SW480 (cell line): ENCODE measurements around the gene CTNND1.
"Not testable (repeated sequence)": the region's sequence is repeated elsewhere in the genome, so short reads cannot be mapped to it uniquely, and the experiment has no call there.

Source experiments
- DNase-seq: peaks from one replicate; pipeline ENCODE4 v3.0.0-alpha.2; 2016; ENCODE audit warnings: low spot score

Gene CTNND1

DNA sequence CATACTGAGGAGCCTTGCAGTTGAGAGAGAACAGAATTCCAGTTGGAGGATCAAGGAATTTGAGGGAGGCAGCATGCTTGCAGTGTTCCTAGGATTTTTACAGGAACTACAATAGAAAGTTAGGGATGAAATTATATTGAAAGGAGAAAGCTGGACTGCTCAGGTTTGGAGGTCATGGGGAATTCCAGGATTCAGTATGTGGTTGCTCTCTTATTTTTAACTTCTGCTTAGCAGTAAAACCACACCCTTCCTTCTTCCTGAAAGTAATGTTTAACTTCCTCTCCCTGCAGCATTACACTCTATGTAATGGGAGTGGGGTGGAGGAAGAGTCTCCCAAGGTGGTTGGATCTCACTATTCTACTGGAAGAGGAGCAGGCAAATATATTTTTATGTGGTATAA, 31.3 kb downstream of the CTNND1 start:
- DNase-seq, result peak; percentile 35

DNA sequence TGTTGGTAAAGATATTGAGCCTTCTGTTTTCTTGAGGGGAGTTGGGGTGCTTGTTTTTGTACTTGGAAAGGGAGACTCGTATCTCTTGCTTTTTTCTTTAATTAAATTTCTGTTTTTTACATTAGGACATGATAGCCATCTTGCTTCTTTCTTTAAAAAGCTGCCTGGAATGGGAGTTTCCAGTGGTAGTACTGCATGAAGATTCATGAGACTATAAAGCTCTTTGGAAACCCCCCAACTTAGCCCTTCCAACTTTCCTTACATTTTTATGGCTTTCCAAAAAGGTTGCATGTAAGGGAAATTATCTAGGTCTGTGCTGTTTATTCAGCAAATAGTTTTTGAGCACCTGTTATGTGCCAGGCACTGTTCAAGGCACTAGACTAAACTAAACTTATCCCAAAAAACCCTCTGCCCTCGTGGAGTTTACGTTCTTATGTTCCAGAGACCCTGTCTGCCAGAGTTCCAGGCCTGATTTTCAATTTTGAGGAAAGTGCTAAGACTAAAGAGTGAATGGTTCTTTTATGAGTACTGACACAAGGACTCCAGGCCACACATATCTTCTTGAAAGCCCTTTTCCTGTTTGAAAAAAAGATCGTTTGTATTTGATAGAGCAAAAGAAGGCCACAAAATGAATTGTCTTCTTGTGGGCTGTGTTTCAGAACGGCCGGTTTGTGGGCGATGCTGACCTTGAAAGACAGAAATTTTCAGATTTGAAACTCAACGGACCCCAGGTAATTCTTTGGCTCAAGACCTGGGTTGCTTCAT, 31.9 kb downstream of the CTNND1 start:
- DNase-seq, result no peak

DNA sequence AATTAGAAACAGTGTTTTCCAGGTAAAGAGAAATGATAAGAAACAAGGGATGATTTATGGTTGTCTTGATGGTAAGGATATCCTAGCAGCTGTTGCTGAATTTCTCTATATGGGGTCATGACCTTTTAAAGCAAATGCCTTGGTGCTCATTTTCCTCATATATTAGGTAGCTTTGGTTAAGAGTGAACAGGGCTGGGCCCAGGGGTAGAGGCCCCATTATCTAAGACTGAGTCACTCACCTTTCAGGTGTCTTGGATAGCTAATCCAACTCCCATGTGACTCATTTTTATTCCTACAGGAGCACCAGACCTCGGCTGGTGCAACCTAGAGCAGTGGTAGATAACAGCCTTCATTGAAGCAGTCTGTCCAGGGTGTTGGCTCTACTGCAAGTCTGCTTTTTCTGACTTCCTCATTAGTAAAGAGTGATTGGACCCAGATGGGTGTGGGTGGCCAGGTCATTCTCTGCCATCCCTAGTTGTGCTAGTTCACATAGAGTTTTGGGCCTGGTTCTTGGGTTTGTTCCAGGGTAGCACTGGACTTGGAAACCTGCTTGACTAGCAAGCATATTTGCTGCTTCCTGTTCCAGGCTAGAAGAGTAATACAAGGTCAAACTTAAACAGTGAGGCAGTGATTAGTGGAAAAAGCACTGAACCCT, 37.4 kb downstream of the CTNND1 start:
- peak; percentile 77 for DNase-seq

DNA sequence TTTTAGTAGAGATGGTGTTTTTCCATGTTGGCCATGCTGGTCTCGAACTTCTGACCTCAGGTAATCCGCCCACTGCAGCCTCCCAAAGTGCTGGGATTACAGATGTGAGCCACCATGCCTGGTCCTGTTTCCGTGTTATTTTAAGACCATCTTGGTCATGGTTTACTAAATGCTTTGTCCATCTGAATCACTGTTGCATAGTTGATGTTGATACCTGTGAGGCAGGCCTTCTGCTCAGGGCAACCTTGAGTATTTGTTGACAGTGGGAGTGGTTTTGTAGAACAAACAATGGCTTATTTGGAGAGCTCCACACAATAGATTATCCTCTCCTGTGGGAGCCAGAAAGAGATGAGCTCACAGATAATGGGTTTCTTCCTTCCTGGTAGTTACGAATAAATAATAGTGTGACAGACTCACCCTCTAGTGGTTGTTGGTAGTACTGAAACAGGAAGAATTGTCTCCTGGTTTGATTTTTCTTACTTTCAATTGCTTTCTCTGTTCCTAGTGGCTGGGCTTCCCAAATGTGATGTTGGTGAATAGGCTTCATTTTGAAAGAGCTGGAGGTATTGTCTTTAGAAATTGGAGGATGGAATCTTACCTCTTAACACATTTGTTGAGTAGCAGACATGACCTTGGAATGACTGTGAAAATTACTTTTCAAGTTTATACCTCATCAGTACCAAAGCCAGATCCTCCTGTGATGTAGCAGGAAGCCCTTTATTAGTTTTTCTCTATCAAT, 39.0 kb downstream of the CTNND1 start:
- peak; percentile 95 for DNase-seq

DNA sequence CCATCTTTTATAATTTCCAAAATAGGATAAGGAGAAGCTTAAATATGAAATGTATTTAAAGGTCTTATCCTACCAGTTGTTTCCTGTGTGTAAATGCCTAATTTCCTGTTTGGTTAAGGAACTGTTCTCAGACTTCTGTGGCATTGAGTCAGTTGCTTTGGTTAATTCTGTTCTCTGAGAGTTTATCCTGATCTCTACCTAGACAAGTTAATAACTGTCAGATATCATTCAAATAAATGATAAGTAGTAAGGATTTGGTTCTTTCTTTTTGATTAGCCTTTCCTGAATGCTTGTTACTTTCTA, 39.5 kb downstream of the CTNND1 start:
- DNase-seq, result no peak

DNA sequence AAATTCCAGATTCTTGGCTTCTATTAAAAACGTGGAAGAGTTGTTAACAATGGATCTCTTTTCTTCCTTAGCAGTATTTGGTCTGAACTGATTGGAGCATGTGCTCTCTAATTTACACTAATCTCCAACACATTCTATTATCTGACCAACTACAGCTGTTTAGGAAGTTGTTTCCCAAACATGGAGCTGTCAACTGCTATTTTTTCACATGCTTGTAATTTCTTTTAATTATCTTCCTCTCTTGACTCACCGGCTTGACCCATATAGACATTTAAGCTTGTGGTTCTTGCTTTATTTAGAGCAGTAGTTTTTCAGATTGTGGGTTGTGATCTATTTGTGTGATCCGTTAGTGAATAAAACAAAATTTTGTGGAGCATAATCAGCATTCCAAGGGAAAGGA, 40.8 kb downstream of the CTNND1 start:
- no peak for DNase-seq

DNA sequence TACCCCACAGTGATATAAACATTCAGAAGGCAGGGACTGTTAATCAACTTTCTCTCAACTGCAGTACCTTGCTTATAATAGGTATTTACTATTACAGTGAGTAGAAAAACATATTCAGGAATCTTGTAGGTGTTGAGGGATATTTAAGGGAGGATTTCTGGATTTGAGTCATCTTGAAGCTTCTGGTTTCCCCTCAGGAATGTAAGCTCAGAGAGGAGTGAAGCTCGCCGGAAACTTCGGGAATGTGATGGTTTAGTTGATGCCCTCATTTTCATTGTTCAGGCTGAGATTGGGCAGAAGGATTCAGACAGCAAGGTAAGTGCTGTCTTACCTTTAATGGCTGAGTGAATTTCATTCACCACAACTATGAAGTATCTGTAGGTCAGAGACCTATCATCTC, 42.9 kb downstream of the CTNND1 start:
- no peak for DNase-seq

DNA sequence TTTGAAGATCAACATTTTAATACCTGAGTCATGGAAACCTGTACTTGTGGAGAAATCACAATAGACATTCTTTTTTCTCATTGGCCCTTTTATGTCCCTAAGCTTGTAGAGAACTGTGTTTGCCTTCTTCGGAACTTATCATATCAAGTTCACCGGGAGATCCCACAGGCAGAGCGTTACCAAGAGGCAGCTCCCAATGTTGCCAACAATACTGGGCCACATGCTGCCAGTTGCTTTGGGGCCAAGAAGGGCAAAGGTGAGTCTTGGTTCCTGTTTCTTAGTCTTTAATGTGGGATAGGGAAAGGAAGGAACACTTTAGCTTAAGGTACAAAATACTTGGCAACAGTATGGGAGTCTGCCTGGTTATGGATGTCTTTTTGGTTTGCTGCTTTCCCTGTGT, 44.2 kb downstream of the CTNND1 start:
- DNase-seq, result no peak

DNA sequence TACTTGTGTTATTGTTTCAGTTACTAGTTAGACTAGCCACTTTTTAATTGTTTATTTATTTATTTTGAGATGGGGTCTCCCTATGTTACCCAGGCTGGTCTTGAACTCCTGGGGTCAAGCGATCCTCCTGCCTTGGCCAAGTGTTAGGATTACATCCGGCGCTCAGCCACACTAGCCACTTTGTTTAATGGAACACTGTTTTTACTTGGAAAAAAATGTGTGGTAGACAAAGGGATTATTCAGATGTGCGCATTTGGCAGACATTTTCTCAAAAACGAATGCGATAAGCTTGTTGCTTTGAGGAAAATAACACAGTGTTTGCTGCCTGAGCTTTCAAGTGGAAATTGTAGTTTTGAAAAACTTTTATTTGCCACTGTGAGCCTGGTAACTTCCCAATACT, 51.0 kb downstream of the CTNND1 start:
- no peak for DNase-seq

DNA sequence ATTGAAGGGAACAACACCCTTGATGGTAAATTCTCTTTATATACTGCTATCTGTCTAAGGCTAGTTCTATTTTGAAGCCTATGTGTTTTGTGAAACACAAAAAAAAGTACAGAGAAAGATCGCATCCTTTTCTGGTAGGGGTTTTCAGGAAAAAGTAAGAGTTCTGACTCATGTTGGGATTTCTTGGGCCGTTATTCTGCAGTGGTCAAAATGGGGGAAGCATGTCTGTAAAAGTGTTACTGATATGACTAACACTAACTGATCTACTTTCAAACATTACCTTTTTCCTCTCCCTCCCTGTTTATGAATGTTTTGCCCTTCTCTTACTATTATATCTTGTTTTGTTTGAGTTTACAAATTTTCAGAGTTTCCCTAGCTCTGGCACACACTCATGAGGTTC, 53.9 kb downstream of the CTNND1 start:
- DNase-seq, result no peak

DNA sequence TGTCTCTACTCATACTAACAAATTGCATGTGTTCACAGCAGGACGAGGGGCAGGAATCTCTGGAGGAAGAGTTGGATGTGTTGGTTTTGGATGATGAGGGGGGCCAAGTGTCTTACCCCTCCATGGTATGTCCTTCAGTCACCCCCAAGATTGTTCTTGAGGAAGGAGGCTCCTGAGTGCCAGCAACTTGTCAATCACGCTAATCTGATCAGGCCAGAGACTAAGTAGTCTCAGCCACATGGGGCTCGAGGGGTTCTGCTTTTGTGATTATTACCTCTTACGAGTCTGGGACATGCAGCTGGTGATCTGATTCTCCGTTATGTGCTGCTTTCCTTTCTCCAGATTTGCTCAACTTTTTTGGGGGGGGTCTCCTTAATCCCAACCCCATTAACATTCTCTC, 54.3 kb downstream of the CTNND1 start:
- DNase-seq, result no peak

DNA sequence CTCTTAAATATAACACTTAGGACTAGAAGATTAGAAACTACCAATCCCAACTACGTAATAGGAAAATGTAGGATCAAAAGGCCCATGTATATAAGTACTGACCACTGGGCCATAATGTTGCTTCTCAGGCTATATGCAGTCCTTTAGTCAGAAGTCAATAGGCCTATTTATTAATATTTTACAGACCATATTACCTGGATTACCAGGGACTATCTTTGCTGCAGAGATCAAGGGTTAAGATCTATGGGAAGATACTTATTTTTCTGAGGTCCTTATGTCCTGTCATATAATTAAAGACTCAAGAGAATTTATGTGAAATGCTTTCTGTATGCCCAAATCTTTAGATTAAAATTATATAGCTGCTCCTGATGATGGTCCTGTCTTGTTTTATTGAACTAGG, 57.2 kb downstream of the CTNND1 start:
- DNase-seq, result no peak

DNA sequence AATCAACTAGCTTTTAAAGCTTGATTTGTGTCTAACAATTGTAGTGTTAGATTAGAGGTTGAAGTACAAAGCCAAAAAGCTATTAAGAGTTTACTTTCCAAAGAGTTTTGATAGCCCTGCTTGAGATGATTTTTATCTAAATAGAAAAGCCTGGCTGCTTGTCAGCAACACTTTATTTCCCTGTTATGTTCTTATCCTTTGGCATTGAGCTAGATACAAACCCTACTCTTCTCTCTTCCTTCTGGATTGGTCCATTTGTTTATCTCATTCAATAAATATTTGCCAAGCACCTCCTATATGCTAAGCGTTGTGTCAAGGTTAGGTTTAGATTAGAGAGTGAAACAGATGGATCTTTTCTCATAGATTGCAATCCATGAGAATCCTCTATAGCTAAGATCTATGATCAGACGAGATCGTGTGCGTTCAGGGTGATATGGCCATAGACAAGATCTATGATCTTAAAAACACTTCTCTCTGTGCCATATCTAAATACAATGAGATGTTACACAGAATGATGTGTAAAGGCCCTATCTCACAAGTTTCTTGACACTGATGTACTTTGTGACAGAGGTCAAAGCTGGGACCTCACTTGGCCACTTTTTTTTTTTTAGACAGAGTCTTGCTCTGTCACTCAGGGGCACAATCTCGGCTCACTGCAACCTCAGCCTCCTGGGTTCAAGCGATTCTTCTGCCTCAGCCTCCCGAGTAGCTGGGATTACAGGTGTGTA, 57.8 kb downstream of the CTNND1 start:
- DNase-seq, result no peak

DNA sequence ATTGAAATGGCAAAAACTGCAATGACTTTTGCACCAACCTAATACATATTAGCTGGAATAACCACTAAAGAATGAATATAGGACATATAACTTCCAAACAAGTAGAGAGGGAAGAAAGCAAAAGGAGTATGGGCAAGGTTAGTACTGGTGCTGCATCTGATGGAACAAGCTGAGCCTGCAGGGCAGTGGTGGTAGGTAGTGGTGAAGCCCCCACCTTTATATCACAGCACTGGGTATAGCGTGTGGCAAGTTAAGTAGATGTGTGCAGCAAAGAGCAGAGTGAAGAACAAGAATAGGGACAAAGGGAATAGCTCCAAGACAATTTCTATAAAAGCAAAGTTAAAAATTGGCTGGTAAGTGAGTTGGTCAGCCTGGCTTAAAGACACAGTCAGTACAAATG, 62.3 kb downstream of the CTNND1 start:
- DNase-seq, result no peak

DNA sequence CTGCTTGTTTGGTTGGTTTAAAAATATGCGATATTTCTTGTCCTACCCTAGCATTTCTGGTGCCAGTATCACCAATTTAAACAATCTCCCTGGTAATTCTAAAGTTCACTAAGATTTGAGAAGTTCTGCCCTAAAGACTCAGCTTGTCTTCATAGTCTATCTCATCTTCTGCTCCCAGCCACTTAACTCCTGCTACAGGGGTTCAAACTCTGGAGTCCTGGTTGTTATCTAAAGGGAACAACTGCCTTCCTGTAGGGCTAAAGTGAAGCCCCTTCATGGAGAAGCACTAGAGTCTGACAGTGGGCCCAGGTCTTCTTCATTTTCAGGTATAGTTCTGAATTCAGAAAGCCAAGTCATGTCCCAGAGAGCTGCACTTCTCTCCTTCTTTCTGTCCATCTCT, 73.2 kb downstream of the CTNND1 start:
- DNase-seq, result no peak

DNA sequence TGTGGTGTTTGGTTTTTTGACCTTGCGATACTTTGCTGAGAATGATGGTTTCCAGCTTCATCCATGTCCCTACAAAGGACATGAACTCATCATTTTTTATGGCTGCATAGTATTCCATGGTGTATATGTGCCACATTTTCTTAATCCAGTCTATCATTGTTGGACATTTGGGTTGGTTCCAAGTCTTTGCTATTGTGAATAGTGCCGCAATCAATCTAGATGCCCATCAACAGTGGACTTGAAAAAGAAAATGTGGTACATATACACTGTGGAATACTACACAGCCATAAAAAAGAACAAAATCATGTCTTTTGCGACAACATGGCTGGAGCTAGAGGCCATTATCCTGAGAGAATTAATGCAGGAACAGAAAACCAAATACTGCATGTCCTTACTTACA, 77.0 kb downstream of the CTNND1 start:
- not testable (repeated sequence) for DNase-seq

DNA sequence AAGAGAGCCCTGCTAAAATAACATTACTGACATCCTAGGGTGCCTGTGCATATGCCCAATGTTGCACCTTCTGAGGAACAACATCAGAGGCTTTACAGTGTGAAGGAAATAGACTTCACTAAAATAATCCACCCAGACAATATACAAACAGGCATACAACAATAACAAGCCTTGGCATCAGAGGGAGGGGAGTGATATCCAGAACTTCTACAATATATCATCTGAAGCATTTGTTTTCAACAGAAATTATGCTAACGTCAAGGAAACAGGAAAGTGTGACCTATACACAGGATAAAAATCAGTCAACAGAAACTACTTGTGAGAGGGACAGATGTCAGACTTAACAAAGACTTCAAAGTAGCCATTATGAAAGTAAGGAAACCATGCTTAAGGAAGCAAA, 81.3 kb downstream of the CTNND1 start:
- no peak for DNase-seq

DNA sequence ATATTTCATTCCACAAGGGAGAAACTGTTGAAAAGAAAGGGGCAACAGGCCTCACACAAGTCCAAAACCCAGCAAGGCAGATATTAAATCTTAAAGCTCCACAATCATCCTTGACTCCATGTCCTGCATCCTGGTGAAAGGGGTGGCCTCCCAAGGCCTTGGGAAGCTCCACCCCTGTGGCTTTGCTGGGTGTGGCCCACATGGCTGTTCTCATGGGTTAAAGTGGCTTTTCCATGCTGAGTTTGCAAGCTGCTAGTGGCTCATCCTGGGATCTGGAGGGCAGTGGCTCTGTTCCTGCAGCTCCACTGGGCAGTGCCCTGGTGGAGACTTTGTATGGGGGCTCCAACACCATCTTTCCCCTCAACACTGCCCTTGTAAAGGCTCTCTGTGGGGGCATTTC, 106.4 kb downstream of the CTNND1 start:
- no peak for DNase-seq

DNA sequence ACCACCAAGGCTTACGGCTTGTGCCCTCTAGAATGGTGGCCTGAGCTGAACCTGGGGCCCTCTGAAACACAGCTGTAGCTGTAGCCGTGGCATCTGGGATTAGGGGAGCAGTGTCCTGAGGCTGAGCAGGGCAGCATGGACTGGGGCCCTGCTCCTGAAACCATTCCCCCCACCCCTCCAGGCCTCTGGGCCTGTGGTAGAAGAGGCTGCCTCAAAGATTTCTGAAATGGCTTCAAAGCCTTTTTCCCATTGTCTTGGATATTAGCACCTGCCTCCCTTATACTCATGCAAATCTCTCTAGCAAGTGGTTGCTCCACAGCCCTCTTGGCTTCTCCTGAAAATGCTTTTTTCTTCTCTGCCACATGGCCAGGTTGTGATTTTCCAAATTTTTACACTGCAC, 106.9 kb downstream of the CTNND1 start:
- DNase-seq, result no peak
